Measurements from ENCODE around the gene ANKFN1. TPM values are rescaled to one million over a fixed set of nuclear protein-coding genes. Genes with fewer than 3 reads are reported as not detected.

The ANKFN1 gene
- total and polyA plus RNA-seq, 7 donors, result 0.01 to 0.28 (median 0.04) TPM; not detected in 3

DNA sequence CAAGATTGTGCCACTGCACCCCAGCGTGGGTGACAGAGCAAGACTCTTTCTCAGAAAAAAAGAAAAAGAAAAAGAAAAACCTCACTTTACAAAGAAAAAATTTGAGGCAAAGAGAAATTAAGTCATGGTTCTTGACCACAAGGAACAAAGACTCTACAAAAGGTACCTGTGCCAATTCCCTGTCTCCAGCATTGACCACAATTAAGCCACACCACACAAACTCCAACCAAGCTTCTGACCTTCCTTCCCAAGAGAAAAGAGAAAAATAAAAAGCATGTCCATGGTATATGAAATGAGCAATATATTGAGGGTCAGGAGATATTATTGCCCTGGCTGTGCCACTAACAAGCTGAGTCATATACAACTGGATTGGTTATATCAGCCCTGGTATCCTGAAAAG lies 293.9 kb downstream of the ANKFN1 start:
- Histone ChIP-seq H3K4me3 (no peak overlapping the region), H3K27me3 (ENCODE audit: insufficient read depth in 3 of 3, low read length in 2 of 3) (no peaks in the 10 kb centered on the region), H3K36me3 (ENCODE audit: insufficient read depth in 1 of 2, low read depth in 1 of 2) (no peaks in the 10 kb centered on the region), H3K9me3 (no peaks in the 10 kb centered on the region), H3K27ac (no peak overlapping the region), H3K4me1 (no peaks in the 10 kb centered on the region)
- WGBS, 3 donors, result 94 to 100% (median 100%) methylated on average over 1 of the region's 1 CpG
- no peak for DNase-seq
- TF ChIP-seq, protein P1, sequence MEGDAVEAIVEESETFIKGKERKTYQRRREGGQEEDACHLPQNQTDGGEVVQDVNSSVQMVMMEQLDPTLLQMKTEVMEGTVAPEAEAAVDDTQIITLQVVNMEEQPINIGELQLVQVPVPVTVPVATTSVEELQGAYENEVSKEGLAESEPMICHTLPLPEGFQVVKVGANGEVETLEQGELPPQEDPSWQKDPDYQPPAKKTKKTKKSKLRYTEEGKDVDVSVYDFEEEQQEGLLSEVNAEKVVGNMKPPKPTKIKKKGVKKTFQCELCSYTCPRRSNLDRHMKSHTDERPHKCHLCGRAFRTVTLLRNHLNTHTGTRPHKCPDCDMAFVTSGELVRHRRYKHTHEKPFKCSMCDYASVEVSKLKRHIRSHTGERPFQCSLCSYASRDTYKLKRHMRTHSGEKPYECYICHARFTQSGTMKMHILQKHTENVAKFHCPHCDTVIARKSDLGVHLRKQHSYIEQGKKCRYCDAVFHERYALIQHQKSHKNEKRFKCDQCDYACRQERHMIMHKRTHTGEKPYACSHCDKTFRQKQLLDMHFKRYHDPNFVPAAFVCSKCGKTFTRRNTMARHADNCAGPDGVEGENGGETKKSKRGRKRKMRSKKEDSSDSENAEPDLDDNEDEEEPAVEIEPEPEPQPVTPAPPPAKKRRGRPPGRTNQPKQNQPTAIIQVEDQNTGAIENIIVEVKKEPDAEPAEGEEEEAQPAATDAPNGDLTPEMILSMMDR (IDR thresholded peaks at IDR 0.05), result no peak
- no peak for ATAC-seq
- intact Hi-C loops (cut with DNase I), result no loop called here

DNA sequence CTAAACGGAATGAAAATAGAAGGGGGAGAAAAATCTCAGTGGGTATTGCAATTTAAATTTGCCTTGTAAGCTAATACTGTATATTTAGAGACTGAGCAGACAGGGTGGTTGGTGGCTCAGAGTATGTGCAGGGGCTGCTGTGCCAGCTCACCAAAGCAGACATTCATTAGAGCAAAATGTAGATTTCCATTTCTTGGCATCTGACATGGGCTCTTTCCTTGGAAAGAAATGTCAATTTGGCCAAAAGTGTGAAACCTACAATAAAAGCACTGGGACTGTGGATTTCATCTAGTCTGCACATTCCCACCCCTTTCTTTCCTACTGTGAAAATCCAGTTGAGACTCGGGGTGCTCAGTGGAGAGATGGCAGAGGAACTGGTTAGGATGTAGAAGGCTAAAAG lies 295.1 kb downstream of the ANKFN1 start:
- Histone ChIP-seq H3K4me3 (no peak overlapping the region), H3K9me3 (no peaks in the 10 kb centered on the region), H3K27me3 (ENCODE audit: insufficient read depth in 3 of 3, low read length in 2 of 3) (no peaks in the 10 kb centered on the region), H3K27ac (no peak overlapping the region), H3K36me3 (ENCODE audit: insufficient read depth in 1 of 2, low read depth in 1 of 2) (no peaks in the 10 kb centered on the region), H3K4me1 (no peaks in the 10 kb centered on the region)
- intact Hi-C loops (cut with DNase I), result no loop called here
- TF ChIP-seq, protein P1 (IDR thresholded peaks at IDR 0.05), result no peak
- WGBS, 3 donors, result 59 to 93% (median 71%) methylated on average over 2 of the region's 2 CpGs
- DNase-seq, result no peak
- ATAC-seq, result no peak

DNA sequence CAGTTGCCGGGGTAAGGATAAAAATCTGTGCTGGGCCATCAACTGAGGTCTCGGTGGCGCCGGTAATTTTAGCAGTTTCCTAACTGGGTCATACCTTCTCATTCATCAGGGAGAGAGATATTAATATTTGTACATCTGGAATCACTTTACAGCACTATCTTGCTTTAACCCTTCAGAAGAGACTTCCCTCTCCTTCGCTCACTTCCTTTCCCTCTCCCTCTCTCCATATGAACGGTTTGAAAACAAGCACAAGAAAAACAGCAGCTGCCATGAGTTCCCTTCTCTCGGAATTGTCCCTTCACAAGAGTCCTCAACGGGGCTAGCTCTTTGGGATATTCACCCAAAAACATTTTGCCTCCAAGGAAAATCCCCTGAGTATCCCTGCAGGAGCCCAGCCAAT lies 295.9 kb downstream of the ANKFN1 start:
- no peak overlapping the region for H3K27ac ChIP-seq
- no peak overlapping the region for H3K4me3 ChIP-seq
- 57 to 69% (median 59%) methylated on average over 8 of the region's 8 CpGs for WGBS, 3 donors
- DNase-seq, result no peak
- no peaks in the 10 kb centered on the region for H3K27me3 ChIP-seq (ENCODE audit: insufficient read depth in 3 of 3, low read length in 2 of 3)
- intact Hi-C loops (cut with DNase I), result no loop called here
- H3K9me3 ChIP-seq, result no peaks in the 10 kb centered on the region
- no peak for ATAC-seq
- TF ChIP-seq, protein P1 (IDR thresholded peaks at IDR 0.05), result no peak
- H3K4me1 ChIP-seq, result no peaks in the 10 kb centered on the region
- no peaks in the 10 kb centered on the region for H3K36me3 ChIP-seq (ENCODE audit: insufficient read depth in 1 of 2, low read depth in 1 of 2)

DNA sequence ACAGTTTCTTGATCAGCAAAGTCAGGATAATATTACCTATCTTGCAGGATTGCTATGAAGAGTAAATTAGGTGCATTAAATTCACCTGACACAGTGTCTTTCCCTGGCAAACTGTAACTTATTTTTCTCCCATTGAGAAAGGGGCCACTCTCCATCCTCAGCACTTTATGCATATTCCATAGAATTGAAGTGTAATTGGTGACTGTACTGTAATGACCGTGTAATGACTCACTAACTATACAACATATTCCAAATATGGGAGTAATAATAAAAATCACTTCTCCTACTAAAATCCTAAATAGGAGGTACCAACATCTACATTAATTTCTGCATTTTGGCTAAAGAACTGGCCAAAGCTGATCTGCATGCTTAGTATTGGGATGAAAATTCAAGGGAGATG lies 298.4 kb downstream of the ANKFN1 start:
- ATAC-seq (no peak), DNase-seq (no peak)
- Histone ChIP-seq H3K4me3 (no peak overlapping the region), H3K27me3 (ENCODE audit: insufficient read depth in 3 of 3, low read length in 2 of 3) (no peaks in the 10 kb centered on the region), H3K27ac (no peak overlapping the region), H3K36me3 (ENCODE audit: insufficient read depth in 1 of 2, low read depth in 1 of 2) (no peaks in the 10 kb centered on the region), H3K4me1 (no peaks in the 10 kb centered on the region), H3K9me3 (no peaks in the 10 kb centered on the region)
- WGBS, 3 donors, result 82 to 91% (median 91%) methylated on average over 1 of the region's 1 CpG
- intact Hi-C loops (cut with DNase I), result no loop called here
- TF ChIP-seq, protein P1 (IDR thresholded peaks at IDR 0.05), result no peak

DNA sequence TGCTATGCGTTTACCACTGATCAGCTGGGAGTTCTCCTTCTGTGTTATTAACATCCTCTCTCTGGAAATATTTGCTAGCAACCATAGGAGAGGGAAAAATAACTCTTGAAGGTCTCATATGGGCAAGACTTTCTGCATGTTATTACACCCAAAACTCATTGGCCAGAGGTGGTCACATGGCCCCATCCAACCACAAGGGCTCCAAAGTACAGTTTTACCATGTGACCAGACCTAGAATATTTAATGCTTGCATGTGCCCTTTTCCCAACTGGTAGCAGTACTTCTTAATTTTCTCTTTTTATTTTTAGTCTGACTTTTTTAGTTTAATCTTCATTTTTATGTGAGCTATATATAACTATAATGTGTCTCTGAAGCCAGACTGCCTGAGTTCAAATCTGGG lies 299.2 kb downstream of the ANKFN1 start:
- DNase-seq, result no peak
- Histone ChIP-seq H3K27ac (no peak overlapping the region), H3K4me1 (no peaks in the 10 kb centered on the region), H3K9me3 (no peaks in the 10 kb centered on the region), H3K4me3 (no peak overlapping the region), H3K27me3 (ENCODE audit: insufficient read depth in 3 of 3, low read length in 2 of 3) (no peaks in the 10 kb centered on the region), H3K36me3 (ENCODE audit: insufficient read depth in 1 of 2, low read depth in 1 of 2) (no peaks in the 10 kb centered on the region)
- TF ChIP-seq, protein P1 (IDR thresholded peaks at IDR 0.05), result no peak
- 82 to 92% (median 85%) methylated on average over 1 of the region's 1 CpG for WGBS, 3 donors
- intact Hi-C loops (cut with DNase I), result no loop called here
- ATAC-seq, result no peak
